Activated T-cell treated with anti-CD3 and anti-CD28 coated beads for 48 hours (primary cell): ENCODE measurements around the gene ACR.
"Not testable (repeated sequence)": the region's sequence is repeated elsewhere in the genome, so short reads cannot be mapped to it uniquely, and the experiment has no call there.

ENCODE experiments used
- DNase-seq: peaks from one replicate; pipeline ENCODE4 v3.0.0-alpha.2; 2020; ENCODE audit warnings: low read depth

The ACR gene

DNA sequence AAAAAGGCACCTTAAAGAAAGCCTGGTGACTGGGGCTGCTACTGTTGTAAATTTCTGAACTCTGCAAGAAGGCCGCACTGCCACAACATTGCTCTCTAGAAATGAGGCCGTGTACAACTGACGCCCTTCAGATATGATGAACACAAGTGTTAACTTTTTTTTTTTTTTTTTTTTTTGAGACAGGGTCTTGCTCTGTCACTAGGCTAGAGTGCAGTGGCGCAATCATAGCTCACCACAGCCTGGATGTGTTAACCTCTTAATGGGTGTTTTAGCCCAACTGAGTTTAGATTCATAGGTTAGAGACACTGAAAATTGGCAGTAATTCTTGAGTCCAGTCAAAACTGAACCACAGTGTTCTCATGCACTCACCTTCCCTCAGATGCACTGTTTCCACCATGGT, 42.2 kb downstream of the ACR start:
- peak; percentile 8 for DNase-seq

DNA sequence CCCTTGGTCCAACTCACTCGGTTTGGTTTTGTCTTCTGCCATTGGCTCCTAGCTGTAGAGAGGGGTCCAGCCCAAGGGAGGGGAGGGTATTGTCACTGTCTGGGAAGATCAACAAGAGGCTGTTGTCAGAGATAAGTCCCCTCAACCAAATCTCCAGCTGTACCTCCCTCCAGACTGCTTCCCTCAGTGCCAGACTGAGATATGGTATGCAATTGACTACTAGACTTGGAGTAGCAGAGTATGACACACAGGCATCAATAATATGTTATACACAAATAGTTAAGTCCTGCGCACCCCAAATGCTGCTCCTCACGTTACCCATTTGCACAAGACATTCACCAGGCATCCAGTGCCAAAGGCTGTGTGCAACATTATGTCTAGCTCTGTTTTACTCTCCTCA, 44.2 kb downstream of the ACR start:
- DNase-seq: not testable (repeated sequence)

DNA sequence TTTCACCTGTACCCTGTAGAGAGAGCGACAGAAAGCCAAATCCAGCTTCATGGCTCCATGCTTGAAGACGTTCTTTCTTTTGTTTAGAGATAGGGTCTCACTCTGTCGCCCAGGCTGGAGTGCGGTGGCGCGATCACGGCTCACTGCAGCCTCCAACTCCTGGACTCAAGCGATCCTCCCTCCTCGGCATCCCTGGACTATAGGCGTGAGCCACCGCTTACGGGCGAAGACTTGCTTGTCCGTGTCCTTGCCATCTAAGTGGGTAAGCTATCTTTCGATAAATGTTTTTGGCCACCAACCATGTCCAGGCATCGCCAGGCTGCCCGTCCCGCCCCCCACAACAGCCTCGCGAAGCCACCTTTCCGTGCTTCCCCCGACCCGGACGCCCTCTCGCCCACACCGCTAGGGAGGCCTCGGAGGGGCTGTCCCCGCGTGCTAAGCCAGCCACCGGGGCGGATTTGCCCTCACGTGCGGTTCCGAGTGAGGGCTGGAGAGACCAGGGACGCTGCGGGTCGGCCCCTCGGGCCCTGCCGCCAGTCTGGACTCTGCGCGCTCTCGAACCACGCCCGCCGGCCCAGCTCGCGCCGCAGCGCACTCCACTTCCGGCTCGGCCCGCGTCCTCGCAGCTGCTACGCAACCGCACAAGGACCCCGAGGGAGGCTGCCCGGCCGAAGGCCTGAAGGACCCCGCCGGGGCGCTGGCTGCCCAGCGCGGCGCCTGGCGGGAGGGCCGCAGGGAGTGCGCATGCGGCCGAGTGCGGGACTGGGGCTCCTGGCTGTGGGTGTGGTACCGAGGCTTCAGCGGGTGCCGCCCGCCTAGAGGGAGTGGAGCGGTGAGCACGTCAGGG, 45.3 kb downstream of the ACR start, which contains the start of gene RABL2B:
Gene RABL2B, minus strand, starts transcription at position 604 of the 847 bp plus-strand sequence. CDS start 1,342 bp downstream, outside the sequence.
- peak; percentile 91 for DNase-seq

DNA sequence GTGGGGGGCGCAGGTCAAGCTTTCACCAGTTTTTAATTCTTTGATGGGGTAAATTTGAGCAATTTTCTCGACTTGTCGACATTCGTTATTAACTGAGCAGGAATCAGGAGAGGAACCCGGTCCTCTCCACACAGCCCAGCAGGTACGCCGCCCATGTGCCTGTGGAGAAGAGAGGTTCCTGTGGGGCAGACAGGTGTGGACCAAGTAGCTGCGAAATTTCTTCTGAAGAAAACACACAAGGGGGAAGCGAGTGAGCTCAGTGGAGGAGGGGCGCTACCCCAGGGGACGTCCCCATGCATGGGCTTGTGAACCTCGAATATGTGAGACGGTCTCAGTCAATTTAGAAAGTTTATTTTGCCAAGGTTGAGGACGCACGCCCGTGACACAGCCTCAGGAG, 45.9 kb downstream of the ACR start:
- DNase-seq: not testable (repeated sequence)

DNA sequence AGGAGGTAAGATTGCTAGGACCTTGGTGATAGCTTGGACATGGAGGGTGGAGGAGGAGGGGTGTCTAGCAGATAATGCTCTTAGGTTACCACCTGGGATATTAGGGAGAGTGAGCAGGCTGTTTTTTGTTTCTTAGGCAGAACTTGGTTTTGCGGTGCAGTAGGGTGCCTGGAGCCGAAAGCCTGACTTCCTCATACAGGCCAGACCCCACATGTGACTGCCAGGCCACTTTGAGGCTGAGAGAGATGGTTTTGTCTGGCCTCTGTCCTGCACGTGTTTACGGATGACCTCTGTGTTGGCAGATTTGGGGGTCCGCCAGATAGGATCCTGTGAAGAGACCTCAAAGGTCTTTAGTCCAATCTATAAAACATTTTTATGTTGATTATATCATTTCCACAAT, 47.3 kb downstream of the ACR start:
- DNase-seq: not testable (repeated sequence)

DNA sequence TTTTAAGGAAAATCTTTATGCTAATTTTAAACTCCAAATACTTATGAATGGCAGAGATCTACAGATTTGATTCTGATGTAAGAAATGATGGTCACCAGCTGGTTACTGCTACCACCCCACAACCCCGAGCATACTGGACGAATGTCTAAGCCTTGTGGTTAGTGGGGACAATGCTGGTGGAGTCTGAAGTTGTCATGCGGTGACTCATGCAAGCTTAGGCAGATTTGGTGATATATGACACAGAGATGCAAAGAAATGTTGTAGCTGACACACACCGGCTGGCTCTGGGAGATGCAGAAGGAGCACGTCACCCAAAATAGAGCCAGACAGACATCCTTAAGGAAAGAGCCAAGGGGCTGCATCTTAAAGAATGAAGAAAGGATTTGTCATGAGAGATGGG, 48.9 kb downstream of the ACR start:
- not testable (repeated sequence) for DNase-seq
